ENCODE results near the gene SLMAP. TPM values are rescaled to one million over a fixed set of nuclear protein-coding genes. Genes with fewer than 3 reads are reported as not detected.

Gene SLMAP
- total and polyA plus RNA-seq, 2 of the 13 experiments (the other 11 are each of a cell fraction or from before 2014, with no cell fraction given): 24.0 to 48.3 TPM

DNA sequence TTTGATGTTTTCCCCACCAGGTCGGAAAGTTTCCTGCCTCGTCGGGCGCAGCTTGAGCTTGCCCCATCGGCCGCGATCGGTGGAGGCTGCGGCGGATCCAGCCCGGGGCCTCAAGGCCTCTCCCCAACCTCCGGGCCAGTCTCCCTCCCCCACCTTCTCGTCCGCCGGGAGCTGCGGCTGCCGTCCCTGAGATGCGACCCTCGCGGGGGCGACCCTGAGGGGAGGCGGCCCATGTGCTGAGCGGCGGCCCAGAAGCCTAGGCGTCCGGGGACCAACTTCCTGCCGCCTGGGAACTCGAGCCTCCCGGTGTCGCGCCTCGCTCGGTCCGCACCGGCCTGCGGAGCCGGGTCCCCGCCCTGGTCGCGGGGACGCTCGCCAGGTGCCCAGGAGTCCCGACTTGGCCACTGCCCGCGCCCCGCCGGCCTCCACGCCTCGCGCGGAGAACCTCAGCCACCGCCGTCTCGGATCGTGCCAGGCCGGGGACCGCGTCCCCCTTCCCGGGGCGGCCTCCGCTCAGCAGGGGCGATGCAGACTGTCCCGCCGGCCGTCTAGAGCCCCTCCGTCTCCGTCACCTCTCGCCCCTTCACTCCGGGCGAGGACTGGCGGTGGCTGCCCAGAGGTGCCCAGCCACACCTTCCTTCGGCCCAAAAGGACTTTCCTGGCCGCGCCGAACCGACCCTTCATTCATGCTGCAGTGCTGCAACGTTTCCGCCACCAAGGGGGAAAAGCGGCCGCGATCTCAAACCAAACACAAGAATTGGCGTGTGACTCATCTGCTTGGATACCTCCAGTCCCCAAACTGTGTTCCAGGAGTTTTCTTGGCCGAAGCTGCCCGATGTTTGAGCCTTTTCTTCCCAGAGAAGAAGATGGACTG lies 656 bp downstream of the SLMAP start (continued):
- TF ChIP-seq, protein P1, sequence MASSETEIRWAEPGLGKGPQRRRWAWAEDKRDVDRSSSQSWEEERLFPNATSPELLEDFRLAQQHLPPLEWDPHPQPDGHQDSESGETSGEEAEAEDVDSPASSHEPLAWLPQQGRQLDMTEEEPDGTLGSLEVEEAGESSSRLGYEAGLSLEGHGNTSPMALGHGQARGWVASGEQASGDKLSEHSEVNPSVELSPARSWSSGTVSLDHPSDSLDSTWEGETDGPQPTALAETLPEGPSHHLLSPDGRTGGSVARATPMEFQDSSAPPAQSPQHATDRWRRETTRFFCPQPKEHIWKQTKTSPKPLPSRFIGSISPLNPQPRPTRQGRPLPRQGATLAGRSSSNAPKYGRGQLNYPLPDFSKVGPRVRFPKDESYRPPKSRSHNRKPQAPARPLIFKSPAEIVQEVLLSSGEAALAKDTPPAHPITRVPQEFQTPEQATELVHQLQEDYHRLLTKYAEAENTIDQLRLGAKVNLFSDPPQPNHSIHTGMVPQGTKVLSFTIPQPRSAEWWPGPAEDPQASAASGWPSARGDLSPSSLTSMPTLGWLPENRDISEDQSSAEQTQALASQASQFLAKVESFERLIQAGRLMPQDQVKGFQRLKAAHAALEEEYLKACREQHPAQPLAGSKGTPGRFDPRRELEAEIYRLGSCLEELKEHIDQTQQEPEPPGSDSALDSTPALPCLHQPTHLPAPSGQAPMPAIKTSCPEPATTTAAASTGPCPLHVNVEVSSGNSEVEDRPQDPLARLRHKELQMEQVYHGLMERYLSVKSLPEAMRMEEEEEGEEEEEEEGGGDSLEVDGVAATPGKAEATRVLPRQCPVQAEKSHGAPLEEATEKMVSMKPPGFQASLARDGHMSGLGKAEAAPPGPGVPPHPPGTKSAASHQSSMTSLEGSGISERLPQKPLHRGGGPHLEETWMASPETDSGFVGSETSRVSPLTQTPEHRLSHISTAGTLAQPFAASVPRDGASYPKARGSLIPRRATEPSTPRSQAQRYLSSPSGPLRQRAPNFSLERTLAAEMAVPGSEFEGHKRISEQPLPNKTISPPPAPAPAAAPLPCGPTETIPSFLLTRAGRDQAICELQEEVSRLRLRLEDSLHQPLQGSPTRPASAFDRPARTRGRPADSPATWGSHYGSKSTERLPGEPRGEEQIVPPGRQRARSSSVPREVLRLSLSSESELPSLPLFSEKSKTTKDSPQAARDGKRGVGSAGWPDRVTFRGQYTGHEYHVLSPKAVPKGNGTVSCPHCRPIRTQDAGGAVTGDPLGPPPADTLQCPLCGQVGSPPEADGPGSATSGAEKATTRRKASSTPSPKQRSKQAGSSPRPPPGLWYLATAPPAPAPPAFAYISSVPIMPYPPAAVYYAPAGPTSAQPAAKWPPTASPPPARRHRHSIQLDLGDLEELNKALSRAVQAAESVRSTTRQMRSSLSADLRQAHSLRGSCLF (CRISPR knock-in tag; IDR thresholded peaks at IDR 0.05; ENCODE audit: borderline replicate concordance): no peak
- TF ChIP-seq SP4 (CRISPR knock-in tag; IDR thresholded peaks at IDR 0.05) (no peak), ZNF282 (IDR thresholded peaks at IDR 0.05; ENCODE audit: partially characterized antibody) (no peak), MZF1 (CRISPR knock-in tag; IDR thresholded peaks at IDR 0.05; ENCODE audit: borderline replicate concordance) (no peak), NRL (CRISPR knock-in tag; IDR thresholded peaks at IDR 0.05; ENCODE audit: borderline replicate concordance) (peak; percentile 50; the same call in 1 of the 2 replicates), ZNF33B (CRISPR knock-in tag; IDR thresholded peaks at IDR 0.05) (no peak), XRCC5 (optimal IDR thresholded peaks at IDR 0.05; ENCODE audit: low read length) (no peak), ZC3H13 (CRISPR knock-in tag; IDR thresholded peaks at IDR 0.05) (0 out of 2 replicates have a peak, but pooled peaks have one; percentile 19), HNRNPK (IDR thresholded peaks at IDR 0.05; ENCODE audit: low read depth, low read length, poor library complexity, severe bottlenecking) (peak; percentile 31), ZNF780A (CRISPR knock-in tag; IDR thresholded peaks at IDR 0.05) (no peak)
- TF ChIP-seq, protein P2, sequence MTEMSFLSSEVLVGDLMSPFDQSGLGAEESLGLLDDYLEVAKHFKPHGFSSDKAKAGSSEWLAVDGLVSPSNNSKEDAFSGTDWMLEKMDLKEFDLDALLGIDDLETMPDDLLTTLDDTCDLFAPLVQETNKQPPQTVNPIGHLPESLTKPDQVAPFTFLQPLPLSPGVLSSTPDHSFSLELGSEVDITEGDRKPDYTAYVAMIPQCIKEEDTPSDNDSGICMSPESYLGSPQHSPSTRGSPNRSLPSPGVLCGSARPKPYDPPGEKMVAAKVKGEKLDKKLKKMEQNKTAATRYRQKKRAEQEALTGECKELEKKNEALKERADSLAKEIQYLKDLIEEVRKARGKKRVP (CRISPR knock-in tag; IDR thresholded peaks at IDR 0.05): no peak
- TF ChIP-seq, protein P3, sequence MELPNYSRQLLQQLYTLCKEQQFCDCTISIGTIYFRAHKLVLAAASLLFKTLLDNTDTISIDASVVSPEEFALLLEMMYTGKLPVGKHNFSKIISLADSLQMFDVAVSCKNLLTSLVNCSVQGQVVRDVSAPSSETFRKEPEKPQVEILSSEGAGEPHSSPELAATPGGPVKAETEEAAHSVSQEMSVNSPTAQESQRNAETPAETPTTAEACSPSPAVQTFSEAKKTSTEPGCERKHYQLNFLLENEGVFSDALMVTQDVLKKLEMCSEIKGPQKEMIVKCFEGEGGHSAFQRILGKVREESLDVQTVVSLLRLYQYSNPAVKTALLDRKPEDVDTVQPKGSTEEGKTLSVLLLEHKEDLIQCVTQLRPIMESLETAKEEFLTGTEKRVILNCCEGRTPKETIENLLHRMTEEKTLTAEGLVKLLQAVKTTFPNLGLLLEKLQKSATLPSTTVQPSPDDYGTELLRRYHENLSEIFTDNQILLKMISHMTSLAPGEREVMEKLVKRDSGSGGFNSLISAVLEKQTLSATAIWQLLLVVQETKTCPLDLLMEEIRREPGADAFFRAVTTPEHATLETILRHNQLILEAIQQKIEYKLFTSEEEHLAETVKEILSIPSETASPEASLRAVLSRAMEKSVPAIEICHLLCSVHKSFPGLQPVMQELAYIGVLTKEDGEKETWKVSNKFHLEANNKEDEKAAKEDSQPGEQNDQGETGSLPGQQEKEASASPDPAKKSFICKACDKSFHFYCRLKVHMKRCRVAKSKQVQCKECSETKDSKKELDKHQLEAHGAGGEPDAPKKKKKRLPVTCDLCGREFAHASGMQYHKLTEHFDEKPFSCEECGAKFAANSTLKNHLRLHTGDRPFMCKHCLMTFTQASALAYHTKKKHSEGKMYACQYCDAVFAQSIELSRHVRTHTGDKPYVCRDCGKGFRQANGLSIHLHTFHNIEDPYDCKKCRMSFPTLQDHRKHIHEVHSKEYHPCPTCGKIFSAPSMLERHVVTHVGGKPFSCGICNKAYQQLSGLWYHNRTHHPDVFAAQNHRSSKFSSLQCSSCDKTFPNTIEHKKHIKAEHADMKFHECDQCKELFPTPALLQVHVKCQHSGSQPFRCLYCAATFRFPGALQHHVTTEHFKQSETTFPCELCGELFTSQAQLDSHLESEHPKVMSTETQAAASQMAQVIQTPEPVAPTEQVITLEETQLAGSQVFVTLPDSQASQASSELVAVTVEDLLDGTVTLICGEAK (IDR thresholded peaks at IDR 0.05): no peak
- TF ChIP-seq, protein P3 (CRISPR knock-in tag; IDR thresholded peaks at IDR 0.05): no peak
